Upper lobe of left lung (tissue), 4 donors: Measurements from ENCODE around the gene STEAP4.

Experiments used
- EP300 ChIP-seq, 4 donors: sonication (generic); formaldehyde crosslinking; IDR thresholded peaks; one replicate each; pipeline ENCODE4 v1.5.1; 2017; ENCODE audit warnings: antibody characterized with exemption in 4 of 4, control low read depth in 2 of 4
- POLR2A ChIP-seq, 4 donors: fragments of 450-650 bp; IDR thresholded peaks; one replicate each; pipeline ENCODE4 v1.5.1; 2016 to 2017; ENCODE audit warnings: antibody characterized with exemption in 4 of 4, mild to moderate bottlenecking in 2 of 4
- TF ChIP-seq, protein P1 (sequence below), 6 experiments: fragments of 450-650 bp in 4 of 6; fragments of 200-600 bp in 2 of 6; sonication (generic) in 2 of 6; IDR thresholded peaks; one replicate each; pipeline ENCODE4 v1.5.1; 2016 to 2019; ENCODE audit warnings: antibody characterized with exemption in 6 of 6

DNA sequence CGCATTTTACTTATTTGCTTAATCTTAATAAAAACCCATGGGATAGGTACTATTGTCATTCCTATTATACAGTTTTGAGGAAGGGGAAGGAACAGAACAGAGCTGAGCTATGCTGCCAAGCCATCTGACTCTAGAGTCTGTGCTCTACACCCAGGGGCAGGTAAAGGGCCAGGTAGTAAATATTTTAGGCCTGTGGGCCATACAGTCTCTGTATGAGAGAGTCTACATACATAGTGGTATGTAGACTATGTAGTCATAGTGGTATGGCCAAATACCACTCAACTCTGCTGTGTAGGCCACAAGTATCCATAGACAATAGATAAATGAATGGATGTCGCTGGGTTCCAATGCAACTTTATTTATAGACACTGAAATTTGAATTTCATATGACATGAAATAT, 83.4 kb downstream of the STEAP4 start:
- TF ChIP-seq, protein P1, sequence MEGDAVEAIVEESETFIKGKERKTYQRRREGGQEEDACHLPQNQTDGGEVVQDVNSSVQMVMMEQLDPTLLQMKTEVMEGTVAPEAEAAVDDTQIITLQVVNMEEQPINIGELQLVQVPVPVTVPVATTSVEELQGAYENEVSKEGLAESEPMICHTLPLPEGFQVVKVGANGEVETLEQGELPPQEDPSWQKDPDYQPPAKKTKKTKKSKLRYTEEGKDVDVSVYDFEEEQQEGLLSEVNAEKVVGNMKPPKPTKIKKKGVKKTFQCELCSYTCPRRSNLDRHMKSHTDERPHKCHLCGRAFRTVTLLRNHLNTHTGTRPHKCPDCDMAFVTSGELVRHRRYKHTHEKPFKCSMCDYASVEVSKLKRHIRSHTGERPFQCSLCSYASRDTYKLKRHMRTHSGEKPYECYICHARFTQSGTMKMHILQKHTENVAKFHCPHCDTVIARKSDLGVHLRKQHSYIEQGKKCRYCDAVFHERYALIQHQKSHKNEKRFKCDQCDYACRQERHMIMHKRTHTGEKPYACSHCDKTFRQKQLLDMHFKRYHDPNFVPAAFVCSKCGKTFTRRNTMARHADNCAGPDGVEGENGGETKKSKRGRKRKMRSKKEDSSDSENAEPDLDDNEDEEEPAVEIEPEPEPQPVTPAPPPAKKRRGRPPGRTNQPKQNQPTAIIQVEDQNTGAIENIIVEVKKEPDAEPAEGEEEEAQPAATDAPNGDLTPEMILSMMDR (IDR thresholded peaks at IDR 0.05) = no peak
- no peak for TF ChIP-seq POLR2A (IDR thresholded peaks at IDR 0.05)
- TF ChIP-seq EP300 (IDR thresholded peaks at IDR 0.05) = no peak
